Measurements from ENCODE around the gene MTX1. TPM values are rescaled to one million over a fixed set of nuclear protein-coding genes. Genes with fewer than 3 reads are reported as not detected.
"Not testable (repeated sequence)": the region's sequence is repeated elsewhere in the genome, so short reads cannot be mapped to it uniquely, and the experiment has no call there.

The MTX1 gene
- total RNA-seq, 1 donor: 38.0 TPM

DNA sequence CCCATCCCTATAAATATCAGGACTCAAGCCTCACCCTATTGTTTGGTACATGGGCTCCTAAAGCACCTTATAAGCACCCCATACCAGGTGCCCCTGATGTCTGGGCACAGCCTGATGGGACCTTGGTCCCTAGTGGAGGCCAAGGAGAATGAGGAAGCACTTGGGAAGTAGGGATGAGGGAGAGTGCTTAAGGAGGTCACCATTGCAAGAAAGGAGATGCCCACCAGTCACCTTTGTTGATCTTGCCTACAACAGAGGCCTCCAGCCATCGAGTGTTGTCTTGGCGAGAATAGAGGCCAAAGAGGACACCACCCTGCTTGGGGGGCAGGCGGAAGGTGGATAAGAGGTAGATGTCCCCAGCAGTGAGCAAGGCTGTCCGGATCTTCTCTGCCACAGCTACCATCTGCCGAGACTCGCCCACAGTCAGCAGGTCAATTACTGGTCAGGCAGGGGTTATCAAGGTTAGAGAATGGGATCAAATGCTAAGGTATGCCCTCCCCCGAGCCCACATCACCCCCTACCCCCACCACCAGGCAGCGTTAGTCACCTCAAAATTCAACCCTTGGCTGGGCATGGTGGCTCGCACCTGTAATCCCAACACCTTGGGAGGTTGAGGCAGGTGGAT, 2.4 kb upstream of the MTX1 start:
- DNase-seq (ENCODE audit: low read depth): no peak
- TF ChIP-seq, protein P1, sequence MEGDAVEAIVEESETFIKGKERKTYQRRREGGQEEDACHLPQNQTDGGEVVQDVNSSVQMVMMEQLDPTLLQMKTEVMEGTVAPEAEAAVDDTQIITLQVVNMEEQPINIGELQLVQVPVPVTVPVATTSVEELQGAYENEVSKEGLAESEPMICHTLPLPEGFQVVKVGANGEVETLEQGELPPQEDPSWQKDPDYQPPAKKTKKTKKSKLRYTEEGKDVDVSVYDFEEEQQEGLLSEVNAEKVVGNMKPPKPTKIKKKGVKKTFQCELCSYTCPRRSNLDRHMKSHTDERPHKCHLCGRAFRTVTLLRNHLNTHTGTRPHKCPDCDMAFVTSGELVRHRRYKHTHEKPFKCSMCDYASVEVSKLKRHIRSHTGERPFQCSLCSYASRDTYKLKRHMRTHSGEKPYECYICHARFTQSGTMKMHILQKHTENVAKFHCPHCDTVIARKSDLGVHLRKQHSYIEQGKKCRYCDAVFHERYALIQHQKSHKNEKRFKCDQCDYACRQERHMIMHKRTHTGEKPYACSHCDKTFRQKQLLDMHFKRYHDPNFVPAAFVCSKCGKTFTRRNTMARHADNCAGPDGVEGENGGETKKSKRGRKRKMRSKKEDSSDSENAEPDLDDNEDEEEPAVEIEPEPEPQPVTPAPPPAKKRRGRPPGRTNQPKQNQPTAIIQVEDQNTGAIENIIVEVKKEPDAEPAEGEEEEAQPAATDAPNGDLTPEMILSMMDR (IDR thresholded peaks at IDR 0.05; ENCODE audit: insufficient read depth, low read depth, low read length): no peak
- H3K4me3 ChIP-seq (ENCODE audit: low read depth, low read length): no peak overlapping the region

GRCh38 chr1:155206891-155207805, 1.3 kb upstream of the MTX1 start:
- peak overlapping the region; percentile 93 for H3K4me3 ChIP-seq (ENCODE audit: low read depth, low read length)
- TF ChIP-seq, protein P1 (IDR thresholded peaks at IDR 0.05; ENCODE audit: insufficient read depth, low read depth, low read length): peak; percentile 91
- DNase-seq (ENCODE audit: low read depth): peak; percentile 82

- TF ChIP-seq, protein P1 (IDR thresholded peaks at IDR 0.05; ENCODE audit: insufficient read depth, low read depth, low read length): no peak
- DNase-seq (ENCODE audit: low read depth): no peak
- peak within 1 kb of the TSS; percentile 93 for H3K4me3 ChIP-seq (ENCODE audit: low read depth, low read length)
Observed at GRCh38 chr1:155207806-155208540, 522 bp upstream of the MTX1 start, which contains the start of gene THBS3. THBS3 (minus strand) TSS chr1:155207897; CDS start chr1:155207876, 21 bp downstream.

DNA sequence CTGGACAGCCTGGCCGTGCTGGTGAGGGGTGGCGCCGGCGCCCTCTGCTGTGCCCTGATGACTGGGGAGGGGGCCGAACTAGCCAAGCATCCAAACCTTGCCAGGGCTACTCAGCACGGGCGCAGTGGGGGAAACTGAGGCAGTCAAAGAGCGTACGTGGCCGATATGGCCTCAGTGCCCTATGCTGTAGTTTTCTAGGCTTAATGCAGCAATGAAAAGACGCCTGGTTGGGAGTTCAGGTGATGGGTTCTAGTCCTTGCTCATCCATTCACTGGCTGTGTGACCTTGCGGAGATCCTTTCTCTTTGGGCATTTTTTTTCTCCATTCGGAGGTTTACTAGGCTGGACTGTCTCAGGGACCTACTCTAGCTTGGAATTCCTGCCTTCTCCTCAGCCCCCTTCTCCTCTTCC, 822 bp downstream of the MTX1 start:
- no peak for DNase-seq (ENCODE audit: low read depth)
- H3K4me3 ChIP-seq (ENCODE audit: low read depth, low read length): peak overlapping the region; percentile 93
- TF ChIP-seq, protein P1 (IDR thresholded peaks at IDR 0.05; ENCODE audit: insufficient read depth, low read depth, low read length): no peak

DNA sequence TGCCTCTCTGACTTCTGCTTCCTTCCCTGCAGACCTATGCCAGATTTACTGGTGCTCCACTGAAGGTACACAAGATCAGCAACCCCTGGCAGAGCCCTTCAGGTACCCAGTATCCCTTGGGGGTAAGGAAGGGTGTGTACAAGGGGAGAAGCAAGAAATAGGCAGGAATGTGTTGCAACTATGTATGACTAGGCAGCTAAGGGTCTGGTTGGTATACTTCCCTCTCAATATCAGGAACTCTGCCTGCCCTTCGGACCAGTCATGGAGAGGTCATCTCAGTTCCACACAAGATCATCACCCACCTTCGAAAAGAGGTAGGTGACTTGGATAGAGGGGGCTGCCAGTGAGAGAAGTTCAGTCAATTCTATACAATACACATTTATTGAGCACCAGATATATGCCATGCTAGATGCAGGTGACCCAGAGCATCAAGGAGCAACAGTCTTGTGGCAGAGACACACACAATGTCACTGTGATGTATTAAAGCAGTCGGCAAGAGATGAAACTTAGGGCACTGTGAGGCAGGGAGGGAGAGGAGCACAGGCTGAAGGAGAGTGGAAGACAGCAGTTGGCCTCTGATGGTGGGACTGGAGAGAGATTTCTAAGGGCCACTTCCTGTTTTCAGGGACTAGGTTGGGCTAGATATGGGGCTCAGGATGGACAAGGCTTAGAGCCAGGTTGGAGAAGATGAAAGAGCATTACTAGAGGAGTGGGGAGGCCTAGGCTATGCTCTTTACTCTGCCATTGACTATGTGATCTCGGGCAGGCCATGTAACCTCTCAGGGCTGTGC, 2.0 kb downstream of the MTX1 start:
- no peak for DNase-seq (ENCODE audit: low read depth)
- TF ChIP-seq, protein P1 (IDR thresholded peaks at IDR 0.05; ENCODE audit: insufficient read depth, low read depth, low read length): no peak
- no peak overlapping the region for H3K4me3 ChIP-seq (ENCODE audit: low read depth, low read length)

GRCh38 chr1:155211381-155212050, 3.0 kb downstream of the MTX1 start:
- not testable (repeated sequence) for H3K4me3 ChIP-seq (ENCODE audit: low read depth, low read length); DNase-seq (ENCODE audit: low read depth)

- not testable (repeated sequence) for H3K4me3 ChIP-seq (ENCODE audit: low read depth, low read length); DNase-seq (ENCODE audit: low read depth)
Observed at GRCh38 chr1:155212051-155212440, 3.6 kb downstream of the MTX1 start.

- H3K4me3 ChIP-seq (ENCODE audit: low read depth, low read length); DNase-seq (ENCODE audit: low read depth): not testable (repeated sequence)
Observed at GRCh38 chr1:155214702-155215101, 6.2 kb downstream of the MTX1 start.

Measured in fibroblast of villous mesenchyme (primary cell).